ENCODE results near the gene PTPRN2.

Gene PTPRN2

DNA sequence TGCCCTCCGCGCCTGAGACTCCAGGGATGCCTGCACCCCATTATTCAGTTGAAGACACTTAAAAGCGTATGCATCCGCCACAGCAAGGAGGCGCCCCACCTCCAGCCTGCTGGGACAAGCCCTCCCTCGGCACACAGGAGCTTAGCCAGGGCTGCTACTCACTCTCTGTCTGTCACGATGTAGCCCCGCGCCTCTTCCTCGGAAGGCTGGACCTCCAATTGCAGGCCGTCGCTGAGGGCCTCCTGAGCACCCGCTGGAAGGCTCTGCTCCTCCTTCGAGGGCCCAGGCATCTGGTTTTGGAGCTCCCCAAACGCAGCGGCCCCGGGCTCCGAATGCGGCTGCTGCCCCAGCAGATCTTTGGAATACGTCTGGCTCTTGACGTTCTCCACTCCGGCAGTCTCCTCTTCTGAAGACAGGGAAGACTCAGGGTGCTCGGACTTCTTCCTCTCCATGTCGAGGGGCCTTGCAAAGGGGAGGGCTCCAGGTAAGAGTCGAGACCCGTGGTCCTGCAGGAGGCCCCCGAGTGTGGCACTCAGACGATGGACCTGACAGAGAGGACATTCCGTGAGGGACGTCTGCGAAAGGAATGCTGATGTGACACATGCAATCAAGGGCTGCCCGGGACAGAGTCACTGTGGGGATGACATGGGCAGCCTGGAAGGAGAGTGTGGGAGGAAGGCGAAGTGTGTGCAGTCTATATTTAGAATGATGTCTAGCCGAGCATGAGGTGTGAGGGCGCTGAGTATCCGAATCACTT lies 453.9 kb downstream of the PTPRN2 start:
- H3K4me3 ChIP-seq (ENCODE audit: low read depth, low read length): no peak overlapping the region
- TF ChIP-seq, protein P1, sequence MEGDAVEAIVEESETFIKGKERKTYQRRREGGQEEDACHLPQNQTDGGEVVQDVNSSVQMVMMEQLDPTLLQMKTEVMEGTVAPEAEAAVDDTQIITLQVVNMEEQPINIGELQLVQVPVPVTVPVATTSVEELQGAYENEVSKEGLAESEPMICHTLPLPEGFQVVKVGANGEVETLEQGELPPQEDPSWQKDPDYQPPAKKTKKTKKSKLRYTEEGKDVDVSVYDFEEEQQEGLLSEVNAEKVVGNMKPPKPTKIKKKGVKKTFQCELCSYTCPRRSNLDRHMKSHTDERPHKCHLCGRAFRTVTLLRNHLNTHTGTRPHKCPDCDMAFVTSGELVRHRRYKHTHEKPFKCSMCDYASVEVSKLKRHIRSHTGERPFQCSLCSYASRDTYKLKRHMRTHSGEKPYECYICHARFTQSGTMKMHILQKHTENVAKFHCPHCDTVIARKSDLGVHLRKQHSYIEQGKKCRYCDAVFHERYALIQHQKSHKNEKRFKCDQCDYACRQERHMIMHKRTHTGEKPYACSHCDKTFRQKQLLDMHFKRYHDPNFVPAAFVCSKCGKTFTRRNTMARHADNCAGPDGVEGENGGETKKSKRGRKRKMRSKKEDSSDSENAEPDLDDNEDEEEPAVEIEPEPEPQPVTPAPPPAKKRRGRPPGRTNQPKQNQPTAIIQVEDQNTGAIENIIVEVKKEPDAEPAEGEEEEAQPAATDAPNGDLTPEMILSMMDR (conservative IDR thresholded peaks at IDR 0.05; ENCODE audit: low read depth, low read length): no peak
- DNase-seq (ENCODE audit: low read depth): no peak

DNA sequence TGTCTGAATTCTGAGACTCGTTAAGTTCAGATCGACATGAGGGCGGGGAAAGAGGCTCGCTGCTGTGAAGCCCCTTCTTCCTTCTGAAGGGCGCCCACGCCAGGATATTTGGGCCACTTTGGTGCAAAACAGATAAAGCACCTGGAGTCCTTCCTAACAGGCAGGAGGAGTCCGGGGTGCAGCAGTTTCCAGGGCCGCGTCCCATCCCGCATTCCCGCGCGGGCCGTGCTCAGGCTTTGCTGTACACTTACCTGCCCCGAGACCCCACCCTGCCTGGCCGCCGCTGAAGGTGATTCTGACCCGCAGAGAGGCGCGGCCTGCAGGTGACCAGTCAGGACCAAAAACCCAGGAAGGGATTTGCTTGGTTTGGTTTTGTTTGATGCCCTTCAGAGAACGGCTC lies 454.6 kb downstream of the PTPRN2 start:
- TF ChIP-seq, protein P1 (conservative IDR thresholded peaks at IDR 0.05; ENCODE audit: low read depth, low read length): no peak

DNA sequence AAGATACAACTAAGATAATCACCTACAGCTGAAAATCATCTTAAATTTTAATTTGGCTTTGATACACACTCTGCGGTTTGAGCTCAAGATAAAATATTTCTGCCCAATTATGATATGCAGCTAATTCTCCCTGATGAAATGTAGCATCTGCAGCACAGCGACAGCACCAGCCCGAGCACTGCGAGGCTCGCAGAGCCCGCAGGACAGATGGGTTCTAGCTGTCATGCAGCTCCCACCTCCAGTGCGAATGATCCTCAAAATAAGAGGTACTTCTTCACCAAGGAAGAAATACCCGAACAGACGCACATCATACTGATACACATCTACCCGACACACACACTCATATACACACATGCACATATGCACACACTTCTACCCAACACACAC lies 457.6 kb downstream of the PTPRN2 start:
- H3K4me3 ChIP-seq (ENCODE audit: low read depth, low read length): no peak overlapping the region
- no peak for DNase-seq (ENCODE audit: low read depth)
- TF ChIP-seq, protein P1 (conservative IDR thresholded peaks at IDR 0.05; ENCODE audit: low read depth, low read length): no peak

More for the DNA sequence above, 454.6 kb downstream of the PTPRN2 start:
- no peak overlapping the region for H3K4me3 ChIP-seq (ENCODE audit: low read depth, low read length)
- no peak for DNase-seq (ENCODE audit: low read depth)

GRCh38 chr7:158129037-158130022 lies 458.3 kb downstream of the PTPRN2 start:
- DNase-seq (ENCODE audit: low read depth): no peak
- TF ChIP-seq, protein P1 (conservative IDR thresholded peaks at IDR 0.05; ENCODE audit: low read depth, low read length): no peak
- no peak overlapping the region for H3K4me3 ChIP-seq (ENCODE audit: low read depth, low read length)

GRCh38 chr7:158128572-158128971 lies 459.1 kb downstream of the PTPRN2 start:
- H3K4me3 ChIP-seq (ENCODE audit: low read depth, low read length): no peak overlapping the region
- DNase-seq (ENCODE audit: low read depth): no peak
- TF ChIP-seq, protein P1 (conservative IDR thresholded peaks at IDR 0.05; ENCODE audit: low read depth, low read length): no peak

DNA sequence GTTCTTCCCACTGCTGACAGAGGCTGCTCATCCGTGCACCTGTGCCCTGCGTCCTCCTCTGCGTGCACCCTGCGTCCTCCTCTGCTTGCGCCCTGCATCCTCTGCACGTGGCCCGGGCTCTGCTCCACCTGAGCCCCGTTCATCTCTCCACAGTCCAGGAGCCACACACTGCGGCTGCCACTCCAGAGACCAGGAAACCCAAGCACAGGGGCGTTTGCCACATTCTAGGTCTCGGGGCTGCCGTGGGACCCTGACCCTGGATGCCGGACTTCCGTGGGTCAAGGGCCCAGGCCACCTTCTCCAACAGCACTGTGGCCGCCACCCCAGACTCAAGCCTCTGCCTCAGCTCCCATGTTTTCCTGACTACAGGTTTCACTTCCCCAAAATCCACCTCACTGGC lies 460.4 kb downstream of the PTPRN2 start:
- DNase-seq (ENCODE audit: low read depth): no peak
- TF ChIP-seq, protein P1 (conservative IDR thresholded peaks at IDR 0.05; ENCODE audit: low read depth, low read length): no peak
- H3K4me3 ChIP-seq (ENCODE audit: low read depth, low read length): no peak overlapping the region

Measured in choroid plexus epithelial cell (primary cell).